Stimulated activated CD4-positive, alpha-beta T cell treated with anti-CD3 and anti-CD28 coated beads, TNF-alpha, amount 100 ng/mL, for 24 hours (primary cell): Measurements from ENCODE around the gene ARHGAP19.
"Not testable (repeated sequence)": the region's sequence is repeated elsewhere in the genome, so short reads cannot be mapped to it uniquely, and the experiment has no call there.

Source experiments
- DNase-seq, 3 experiments: peaks; one replicate each; pipeline ENCODE4 v3.0.0-alpha.2; 2020; ENCODE audit warnings: low read depth in 3 of 3

ARHGAP19 gene

DNA sequence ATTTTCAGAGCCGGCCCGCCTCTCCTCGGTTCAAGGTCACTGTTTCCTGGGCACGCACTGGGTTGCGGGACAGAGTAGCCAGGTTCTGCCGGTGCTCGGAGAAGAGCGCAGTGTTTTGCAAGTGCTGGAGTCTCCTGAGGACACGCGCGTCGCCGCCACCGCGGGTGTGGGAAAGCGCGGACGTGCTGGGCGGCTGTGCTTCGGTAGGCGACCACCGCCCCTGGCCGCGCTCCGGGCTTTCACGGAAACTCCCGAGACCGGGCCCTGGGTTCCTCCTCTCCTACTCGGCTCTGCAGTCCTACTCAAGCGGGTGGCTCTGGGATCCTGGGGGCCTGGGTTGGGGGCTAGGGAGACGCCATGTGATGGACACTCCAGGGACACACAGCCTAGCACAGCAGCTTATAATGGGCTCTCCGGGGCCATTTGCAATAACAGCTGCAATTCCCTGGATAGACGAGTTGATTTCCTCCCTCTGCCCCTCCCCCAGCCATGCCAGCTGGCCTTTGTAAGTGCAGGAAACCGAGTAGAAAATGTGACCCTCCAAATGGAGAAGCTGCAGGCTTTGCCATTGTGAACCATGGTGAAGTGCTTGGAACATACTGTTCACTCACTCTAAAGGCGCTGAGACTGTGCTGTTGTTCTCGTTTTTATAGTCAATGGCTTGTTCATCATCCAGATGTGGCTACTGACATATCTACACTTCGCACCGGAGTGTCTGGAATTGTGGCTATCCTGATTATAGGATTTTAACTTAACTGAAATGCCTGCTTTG lies 28.8 kb upstream of the ARHGAP19 start:
- DNase-seq = peak in 1 of 3 experiments; percentile 11

DNA sequence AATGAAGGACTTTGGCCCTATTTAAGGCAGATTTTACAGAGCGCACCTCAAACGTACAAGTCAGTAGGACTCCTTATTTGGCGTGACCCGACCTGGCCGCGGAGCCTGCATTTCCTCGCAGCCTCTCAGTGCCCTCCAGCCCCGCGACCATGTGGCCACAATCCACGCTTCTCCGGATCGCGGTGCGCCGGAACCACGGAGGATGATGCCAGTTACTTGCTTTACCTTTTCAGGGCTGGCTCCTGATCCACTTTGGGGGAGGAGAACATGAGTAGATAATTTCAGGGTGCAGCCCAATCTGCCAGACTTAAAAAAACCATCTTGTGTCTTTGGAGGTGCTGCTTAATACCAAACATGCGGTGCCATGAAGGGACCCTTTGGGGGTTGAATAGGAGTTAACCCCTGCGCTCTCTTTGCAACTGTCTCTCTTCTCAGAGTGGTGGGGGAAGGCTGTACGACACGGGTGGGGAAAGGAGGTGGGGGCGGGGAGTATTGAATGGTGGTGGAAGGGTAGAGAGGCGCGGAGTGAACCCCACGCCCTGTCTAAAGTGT lies 28.1 kb upstream of the ARHGAP19 start:
- DNase-seq = peak in 1 of 3 experiments; percentile 7

DNA sequence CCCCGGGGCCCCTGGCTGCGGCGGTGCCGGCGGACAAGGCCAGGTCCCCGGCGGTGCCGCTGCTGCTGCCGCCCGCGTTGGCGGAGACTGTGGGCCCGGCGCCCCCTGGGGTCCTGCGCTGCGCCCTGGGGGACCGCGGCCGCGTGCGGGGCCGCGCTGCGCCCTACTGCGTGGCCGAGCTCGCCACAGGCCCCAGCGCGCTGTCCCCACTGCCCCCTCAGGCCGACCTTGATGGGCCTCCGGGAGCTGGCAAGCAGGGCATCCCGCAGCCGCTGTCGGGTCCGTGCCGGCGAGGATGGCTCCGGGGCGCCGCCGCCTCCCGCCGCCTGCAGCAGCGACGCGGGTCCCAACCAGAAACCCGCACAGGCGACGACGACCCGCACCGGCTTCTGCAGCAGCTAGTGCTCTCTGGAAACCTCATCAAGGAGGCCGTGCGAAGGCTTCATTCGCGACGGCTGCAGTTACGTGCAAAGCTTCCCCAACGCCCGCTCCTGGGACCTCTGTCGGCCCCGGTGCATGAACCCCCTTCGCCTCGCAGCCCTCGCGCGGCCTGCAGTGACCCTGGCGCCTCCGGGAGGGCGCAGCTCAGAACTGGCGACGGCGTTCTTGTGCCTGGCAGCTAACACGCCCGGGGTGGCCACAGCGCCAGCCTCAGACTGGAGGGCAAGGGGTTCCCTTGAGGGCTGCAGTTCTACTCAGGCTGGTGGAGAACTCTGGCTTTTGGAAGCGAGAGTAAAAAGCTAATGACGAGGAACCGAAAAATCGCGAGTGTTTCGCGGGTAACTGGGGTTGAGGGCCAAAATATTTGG lies 27.4 kb upstream of the ARHGAP19 start:
- DNase-seq = peak; percentile 34 to 58 (median 36)

DNA sequence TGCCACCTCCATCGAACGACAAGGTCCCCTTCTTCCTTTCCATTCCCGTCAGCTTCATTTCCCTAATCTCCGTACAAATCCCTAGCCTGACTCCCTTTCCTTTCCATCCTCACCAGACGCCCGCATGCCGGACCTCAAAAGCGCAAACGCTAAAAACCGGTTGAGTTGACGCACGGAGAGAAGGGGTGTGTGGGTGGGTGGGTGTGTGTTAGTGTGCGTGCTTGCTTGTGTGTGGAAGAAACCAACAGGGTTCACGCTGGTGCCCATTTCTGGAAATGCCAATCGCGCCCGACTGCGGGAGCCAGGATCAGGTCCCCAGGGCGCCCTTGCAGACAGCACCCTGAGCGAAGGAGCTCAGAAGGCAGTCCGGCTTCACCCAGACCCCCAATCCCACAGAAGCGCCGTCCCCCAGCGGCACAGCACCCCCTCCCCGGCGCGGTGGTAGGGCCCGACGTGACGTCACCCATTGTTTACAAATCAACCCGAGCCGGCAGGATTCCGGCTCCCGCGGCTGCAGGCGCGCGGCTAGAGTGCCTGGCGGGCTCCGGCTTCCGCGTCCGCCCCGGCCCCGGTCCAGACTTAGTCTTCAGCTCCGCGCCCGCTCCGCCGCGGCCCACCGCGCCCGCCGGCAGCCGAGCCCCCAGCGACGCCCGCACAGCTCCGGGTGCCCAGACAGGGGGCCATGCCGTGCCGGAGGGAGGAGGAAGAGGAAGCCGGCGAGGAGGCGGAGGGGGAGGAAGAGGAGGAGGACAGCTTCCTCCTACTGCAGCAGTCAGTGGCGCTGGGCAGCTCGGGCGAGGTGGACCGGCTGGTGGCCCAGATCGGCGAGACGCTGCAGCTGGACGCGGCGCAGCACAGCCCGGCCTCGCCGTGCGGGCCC lies 26.6 kb upstream of the ARHGAP19 start, which contains the start of gene FRAT1:
Gene FRAT1 (plus strand): TSS at position 500 of the 880 bp plus-strand sequence. CDS start 183 bp downstream, at position 683.
- peak; percentile 67 to 85 (median 74) for DNase-seq

DNA sequence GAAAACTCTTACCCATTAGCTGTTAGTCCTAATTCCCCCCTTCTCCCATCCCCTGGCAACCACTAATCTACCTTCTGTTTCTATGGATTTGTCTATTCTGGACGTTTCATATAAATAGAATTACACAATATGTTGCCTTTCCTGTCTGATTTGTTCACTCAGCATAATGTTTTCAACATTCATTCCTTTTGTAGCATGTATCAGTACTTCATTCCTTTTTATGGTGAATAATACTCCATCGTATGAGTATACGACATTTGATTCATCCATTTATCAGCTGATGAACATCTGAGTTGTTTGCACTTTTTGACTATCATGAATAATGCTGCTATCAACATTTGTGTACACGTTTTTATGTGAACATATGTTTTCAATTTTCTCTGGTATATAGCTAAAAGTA lies 22.2 kb upstream of the ARHGAP19 start:
- no peak for DNase-seq

DNA sequence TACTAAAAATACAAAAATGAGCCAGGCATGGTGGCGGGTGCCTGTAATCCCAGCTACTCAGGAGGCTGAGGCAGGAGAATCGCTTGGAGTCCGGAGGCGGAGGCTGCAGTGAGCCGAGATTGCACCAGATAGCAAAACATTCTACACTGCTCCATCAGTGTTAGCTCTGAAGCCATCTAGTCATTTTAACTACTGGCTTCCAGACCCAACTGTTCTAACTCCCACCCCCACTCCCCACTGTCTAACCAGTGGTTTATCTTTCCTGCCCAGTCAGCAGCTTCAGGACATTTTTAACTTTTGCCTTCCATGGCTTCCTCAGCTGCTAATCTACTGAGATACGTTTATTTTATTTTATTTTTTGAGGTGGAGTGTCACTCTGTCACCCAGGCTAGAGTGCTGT lies 20.5 kb upstream of the ARHGAP19 start:
- DNase-seq = no peak

DNA sequence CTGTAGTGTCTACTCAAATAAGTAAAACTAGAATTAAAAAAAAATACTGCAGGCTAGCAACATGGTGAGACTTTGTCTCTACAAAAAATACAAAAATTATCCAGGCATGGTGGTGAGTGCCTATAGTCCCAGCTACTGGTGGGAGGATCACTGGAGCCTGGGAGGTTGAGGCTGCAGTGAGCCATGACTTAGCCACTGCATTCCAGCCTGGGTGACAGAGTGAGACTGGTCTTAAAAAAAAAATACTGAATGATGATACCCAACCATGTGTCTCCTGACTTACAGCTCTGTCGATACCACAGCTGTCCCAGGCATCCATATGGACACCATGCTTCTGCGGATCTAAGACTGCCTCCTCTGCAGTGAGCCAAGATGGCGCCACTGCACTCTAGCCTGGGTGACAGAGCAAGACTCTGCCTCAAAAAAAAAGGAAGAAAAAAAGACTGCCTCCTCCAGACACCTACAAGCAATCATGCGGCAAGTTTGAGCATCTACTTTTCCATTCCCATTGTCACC lies 18.7 kb upstream of the ARHGAP19 start:
- no peak for DNase-seq

DNA sequence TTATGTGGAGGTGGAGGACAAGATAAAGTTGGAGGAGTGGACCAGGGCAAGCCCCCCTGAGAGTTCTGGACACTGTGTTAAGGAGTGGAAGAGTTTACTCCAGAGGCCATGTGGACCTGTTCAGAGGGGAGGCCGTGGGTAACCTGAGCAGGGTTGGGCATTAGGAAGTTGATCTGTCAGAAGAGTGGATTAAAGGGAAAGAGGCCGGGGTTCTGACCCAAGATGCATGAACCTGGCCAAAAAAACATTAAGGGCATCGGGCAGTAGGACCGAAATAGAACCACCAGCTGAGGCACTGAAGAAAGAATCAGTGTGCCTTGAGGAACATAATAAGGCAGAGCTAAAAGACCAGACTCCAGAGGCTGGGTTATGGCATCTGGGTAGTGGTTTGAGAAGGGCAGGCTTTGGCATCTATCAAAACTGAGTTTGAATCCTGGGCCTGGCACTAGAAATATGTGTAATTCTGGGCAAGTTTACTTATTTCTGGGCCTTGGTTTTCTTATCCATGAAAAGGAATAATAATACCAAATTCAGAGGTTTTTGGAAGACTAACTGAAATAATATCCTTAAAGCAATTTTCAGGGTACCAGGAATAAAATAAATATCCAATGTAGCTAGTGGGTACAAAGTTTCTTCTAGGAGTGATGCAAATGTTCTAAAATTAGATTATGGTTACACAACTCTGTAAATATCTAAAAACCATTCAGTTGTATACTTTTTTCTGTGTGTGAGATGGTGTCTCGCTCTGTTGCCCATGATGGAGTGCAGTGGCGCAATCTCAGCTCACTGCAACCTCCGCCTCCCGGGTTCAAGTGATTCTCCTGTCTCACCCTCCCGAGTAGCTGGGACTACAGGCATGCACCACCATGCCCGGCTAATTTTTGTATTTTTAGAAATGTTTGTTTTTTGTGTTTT lies 15.7 kb upstream of the ARHGAP19 start:
- DNase-seq = no peak

DNA sequence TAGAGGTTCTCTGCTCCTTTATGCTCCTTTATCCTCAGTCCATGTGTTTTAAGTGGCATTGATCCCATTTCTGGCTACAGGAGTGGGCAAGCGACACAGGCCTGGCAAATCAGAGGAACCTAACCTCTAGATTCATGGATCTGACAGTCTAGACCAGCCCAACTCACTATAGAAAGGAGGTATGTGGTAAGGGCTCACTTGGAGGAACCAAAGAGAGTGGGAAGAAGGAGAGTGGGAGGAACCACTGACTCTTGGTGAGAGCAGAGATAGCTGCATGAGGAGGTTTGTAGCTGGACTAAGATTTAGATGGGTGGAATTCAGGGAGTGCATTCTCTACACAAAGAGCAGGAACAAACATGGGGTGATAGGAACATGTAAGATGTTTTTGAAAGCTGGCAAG lies 15.0 kb upstream of the ARHGAP19 start:
- no peak for DNase-seq

DNA sequence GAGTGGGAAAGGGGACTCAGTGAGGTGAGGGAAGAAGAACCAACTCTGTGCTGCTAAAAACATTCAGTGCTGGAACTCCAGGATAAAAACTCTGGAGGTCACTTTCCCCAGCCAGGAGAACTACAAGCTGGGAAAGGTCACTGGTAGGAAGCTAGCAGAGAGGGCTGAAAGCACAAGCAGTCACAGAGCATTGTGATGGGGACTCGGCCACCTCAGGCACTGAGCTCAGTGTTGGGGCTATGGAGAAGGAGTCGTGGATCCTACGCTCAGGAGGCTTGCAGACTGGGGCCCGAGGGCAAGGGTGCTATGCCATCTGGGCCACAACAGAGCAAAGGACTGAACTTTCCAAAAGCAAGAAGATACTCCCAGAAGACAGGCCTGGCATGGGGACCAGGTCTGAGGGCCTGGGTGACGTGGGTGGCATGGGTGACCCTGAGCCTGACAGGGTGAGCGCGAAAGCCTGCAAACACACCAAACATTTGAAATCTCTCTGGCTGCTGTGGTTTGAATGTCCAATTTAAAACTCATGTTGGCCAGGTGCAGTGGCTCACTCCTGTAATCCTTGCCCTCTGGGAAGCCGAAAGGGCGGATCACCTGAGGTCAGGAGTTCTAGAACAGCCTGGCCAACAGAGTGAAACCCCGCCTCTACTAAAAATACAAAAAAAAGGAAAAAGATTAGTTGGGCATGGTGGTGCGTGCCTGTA lies 9.8 kb upstream of the ARHGAP19 start:
- no peak for DNase-seq

DNA sequence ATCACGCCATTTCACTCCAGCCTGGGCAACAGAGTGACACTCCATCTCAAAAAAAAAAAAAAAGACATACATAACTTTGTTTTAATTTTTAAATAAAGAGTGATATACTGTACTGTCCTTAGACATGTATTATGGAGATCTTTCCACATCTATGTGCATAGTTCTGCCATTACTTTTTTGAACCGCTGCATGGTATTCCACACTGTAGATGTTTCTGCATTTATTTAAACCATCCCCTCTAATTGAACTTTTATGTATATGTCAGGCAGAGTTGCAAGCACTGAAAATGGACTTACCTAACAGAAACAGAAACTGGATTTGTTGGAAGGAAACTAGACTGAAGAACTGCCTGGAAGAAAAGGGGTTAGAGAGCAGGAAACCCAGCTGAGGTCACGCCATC lies 8.5 kb upstream of the ARHGAP19 start:
- DNase-seq = no peak

DNA sequence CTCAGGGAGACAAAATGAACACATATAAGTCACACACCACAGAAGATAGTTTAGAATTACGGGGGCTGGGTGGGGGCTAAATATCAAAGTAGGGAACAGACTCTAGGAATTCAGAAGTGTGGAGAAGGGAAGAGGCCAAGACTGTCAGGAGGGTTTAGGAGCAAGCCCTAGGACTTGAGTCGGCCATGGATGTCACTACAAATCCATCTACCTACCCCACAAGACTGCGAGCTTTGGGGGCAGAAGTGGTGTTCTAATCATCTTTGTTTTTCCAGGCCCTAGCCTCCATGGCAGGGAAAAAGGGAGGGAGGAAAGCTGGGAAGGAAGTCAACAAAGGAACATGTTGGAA lies 5.8 kb upstream of the ARHGAP19 start:
- no peak for DNase-seq

DNA sequence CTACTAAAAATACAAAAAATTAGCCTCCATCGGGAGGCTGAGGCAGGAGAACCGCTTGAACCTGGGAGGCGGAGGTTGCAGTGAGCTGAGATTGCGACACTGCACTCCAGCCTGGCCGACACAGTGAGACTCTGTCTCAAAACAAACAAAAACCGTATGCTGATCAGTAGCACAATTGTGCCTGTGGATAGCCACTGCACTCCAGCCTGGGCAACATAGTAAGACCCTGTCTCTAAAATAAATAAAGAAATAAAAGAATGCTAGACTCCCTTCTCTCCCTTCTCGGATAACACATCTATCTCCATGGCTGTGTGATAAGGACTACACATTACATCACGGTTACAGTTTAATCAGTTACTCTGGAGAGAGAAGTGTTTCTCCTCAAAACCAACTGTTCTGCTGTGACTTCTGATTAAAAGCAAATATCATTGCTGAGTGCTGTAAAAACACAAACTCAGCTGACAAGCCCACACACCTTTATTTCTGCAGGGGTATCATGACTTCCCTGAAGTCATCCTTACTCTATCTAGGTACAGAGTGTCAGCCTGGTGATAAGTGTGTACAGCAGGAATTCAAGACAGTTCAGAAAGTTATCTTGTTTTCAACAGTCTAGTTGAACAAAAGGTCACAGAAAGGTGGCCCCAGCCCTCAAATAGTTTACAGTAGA lies 5.3 kb upstream of the ARHGAP19 start:
- no peak for DNase-seq

DNA sequence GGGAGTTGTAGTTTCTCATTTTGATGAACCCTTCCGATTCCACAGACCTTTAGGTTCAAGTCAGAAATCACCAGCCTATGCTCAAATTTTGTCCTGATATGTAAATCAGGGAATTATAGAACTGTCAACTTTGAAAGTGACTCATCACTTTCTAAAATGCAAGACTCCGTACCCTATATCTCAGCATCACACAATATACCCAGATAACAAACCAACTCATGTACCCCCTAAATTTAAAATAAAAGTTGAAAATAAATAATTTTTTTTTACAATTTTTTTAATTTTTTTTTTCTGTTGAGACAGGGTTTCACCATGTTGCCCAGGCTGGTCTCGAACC lies 393 bp upstream of the ARHGAP19 start:
- no peak for DNase-seq

DNA sequence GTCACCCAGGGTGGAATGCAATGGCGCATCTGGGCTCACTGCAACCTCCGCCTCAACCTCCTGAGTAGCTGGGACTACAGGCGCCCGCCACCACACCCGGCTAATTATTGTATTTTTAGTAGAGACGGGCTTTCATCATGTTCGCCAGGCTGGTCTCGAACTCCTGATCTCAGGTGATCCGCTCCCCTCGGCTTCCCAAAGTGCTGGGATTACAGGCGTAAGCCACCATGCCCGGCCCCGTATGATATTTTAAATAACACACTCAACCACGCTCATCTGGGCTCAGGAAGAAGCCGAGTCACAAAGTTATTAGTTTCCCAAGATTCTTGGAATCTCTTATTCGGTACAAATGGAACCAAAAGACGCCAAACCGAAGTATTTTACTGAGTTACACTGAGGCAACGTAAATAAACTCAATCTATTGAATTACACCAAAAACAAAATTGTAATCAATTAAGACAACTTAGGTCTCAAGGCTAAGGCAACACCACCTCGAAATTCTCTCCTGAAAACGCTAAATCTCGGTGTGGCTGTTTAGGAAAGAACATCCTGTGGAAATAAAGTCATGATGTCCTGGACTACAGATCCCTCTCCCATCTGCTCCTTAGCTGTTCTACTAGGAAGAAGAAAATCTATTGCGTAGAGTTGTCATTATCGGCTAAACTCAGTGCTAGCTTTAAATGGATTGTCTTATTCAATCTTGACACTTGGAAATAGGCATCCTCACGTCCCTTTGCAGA lies 910 bp downstream of the ARHGAP19 start:
- no peak for DNase-seq

DNA sequence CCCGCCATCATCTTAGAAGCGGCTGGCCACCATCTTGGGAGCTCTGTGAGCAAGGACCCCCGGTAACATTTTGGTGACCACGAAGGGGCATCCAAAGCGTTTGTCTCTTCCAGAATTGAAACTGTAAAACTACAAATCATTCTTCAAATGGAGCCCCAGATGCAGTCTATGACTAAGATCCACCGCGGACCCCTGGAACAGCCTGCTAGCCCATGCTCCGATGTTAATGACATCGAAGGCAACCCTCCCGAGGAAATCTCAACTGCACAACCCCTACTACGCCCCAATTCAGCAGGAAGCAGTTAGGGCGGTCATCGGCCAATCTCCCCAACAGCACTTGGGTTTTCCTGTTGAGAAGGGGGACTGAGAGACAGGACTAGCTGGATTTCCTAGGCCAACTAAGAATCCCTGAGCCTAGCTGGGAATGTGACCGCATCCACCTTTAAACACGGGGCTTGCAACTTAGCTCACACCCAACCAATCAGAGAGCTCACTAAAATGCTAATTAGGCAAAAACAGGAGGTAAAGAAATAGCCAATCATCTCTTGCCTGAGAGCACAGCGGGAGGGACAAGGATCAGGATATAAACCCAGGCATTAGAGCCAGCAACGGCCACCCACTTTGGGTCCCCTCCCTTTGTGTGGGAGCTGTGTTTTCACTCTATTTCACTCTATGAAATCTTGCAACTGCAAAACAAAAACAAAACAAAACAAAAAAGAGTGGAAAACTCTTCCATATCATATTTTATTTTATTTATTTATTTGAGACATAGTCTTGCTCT lies 1.7 kb downstream of the ARHGAP19 start:
- DNase-seq = not testable (repeated sequence)

DNA sequence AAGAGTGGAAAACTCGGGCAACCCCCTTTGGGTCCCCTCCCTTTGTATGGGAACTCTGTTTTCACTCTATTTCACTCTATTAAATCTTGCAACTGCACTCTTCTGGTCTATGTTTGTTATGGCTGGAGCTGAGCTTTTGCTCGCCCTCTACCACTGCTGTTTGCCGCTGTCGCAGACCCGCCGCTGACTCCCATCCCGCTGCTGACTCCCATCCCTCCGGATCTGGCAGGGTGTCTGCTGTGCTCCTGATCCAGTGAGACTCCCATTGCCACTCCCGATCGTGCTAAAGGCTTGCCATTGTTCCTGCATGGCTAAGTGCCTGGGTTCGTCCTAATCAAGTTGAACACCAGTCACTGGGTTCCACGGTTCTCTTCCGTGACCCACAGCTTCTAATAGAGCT lies 2.4 kb downstream of the ARHGAP19 start:
- not testable (repeated sequence) for DNase-seq

DNA sequence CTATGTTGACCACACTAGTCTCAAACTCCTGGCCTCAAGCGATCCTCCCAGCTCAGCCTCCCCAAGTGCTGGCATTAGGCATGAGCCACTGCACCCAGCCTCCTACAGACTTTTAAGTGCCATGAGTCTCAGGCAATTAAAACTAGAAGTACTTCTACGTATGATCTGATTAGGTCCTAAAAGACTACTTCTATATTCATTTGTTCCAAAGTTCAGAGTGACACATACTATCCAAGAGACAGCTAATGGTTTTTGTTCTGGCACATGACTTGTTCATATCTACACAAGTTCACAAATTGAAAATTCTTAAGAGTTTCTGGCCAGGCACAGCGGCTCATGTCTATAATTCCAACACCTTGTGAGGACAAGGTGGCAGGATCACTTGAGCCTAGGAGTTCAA lies 11.7 kb downstream of the ARHGAP19 start:
- peak in 1 of 3 experiments; percentile 11 for DNase-seq
